ENCODE data around the gene TUBAL3.

Gene TUBAL3

GRCh38 chr10:5349362-5349761, 55.3 kb downstream of the TUBAL3 start:
- H3K4me3 ChIP-seq (ENCODE audit: insufficient read length, low read depth) = no peak overlapping the region
- H3K9ac ChIP-seq (ENCODE audit: insufficient read length, low read depth) = no peak overlapping the region
- no peak for DNase-seq (ENCODE audit: low read depth, low spot score)
- no peaks in the 10 kb centered on the region for H3K36me3 ChIP-seq (ENCODE audit: insufficient read depth, insufficient read length, low read length)
- H3K27me3 ChIP-seq (ENCODE audit: insufficient read depth, insufficient read length) = no peaks in the 10 kb centered on the region
- no peaks in the 10 kb centered on the region for H3K4me1 ChIP-seq (ENCODE audit: insufficient read depth, insufficient read length)
- no peak for TF ChIP-seq SUZ12 (IDR thresholded peaks at IDR 0.05; ENCODE audit: extremely low read depth, insufficient read depth, insufficient read length)
- no peak for TF ChIP-seq YY1 (IDR thresholded peaks at IDR 0.05; ENCODE audit: insufficient read depth, insufficient read length)
- no peak for TF ChIP-seq ZNF274 (IDR thresholded peaks at IDR 0.05; ENCODE audit: low read depth, low read length)
- H3K9me3 ChIP-seq (ENCODE audit: insufficient read depth, low read length) = no peaks in the 10 kb centered on the region

GRCh38 chr10:5346881-5347280, 57.7 kb downstream of the TUBAL3 start:
- H3K9ac ChIP-seq (ENCODE audit: insufficient read length, low read depth) = no peak overlapping the region
- TF ChIP-seq ZNF274 (IDR thresholded peaks at IDR 0.05; ENCODE audit: low read depth, low read length) (no peak), SUZ12 (IDR thresholded peaks at IDR 0.05; ENCODE audit: extremely low read depth, insufficient read depth, insufficient read length) (no peak), YY1 (IDR thresholded peaks at IDR 0.05; ENCODE audit: insufficient read depth, insufficient read length) (no peak)
- DNase-seq (ENCODE audit: low read depth, low spot score) = no peak
- H3K36me3 ChIP-seq (ENCODE audit: insufficient read depth, insufficient read length, low read length) = no peaks in the 10 kb centered on the region
- H3K4me3 ChIP-seq (ENCODE audit: insufficient read length, low read depth) = no peak overlapping the region
- no peaks in the 10 kb centered on the region for H3K4me1 ChIP-seq (ENCODE audit: insufficient read depth, insufficient read length)
- no peaks in the 10 kb centered on the region for H3K27me3 ChIP-seq (ENCODE audit: insufficient read depth, insufficient read length)
- H3K9me3 ChIP-seq (ENCODE audit: insufficient read depth, low read length) = no peaks in the 10 kb centered on the region

GRCh38 chr10:5344746-5345145, 59.9 kb downstream of the TUBAL3 start:
- Histone ChIP-seq H3K36me3 (ENCODE audit: insufficient read depth, insufficient read length, low read length) (no peaks in the 10 kb centered on the region), H3K4me3 (ENCODE audit: insufficient read length, low read depth) (no peak overlapping the region), H3K9ac (ENCODE audit: insufficient read length, low read depth) (no peak overlapping the region), H3K9me3 (ENCODE audit: insufficient read depth, low read length) (no peaks in the 10 kb centered on the region), H3K27me3 (ENCODE audit: insufficient read depth, insufficient read length) (no peaks in the 10 kb centered on the region), H3K4me1 (ENCODE audit: insufficient read depth, insufficient read length) (no peaks in the 10 kb centered on the region)
- DNase-seq (ENCODE audit: low read depth, low spot score) = no peak
- TF ChIP-seq SUZ12 (IDR thresholded peaks at IDR 0.05; ENCODE audit: extremely low read depth, insufficient read depth, insufficient read length) (no peak), YY1 (IDR thresholded peaks at IDR 0.05; ENCODE audit: insufficient read depth, insufficient read length) (no peak), ZNF274 (IDR thresholded peaks at IDR 0.05; ENCODE audit: low read depth, low read length) (no peak)

GRCh38 chr10:5343979-5344378, 60.6 kb downstream of the TUBAL3 start:
- Histone ChIP-seq H3K4me3 (ENCODE audit: insufficient read length, low read depth) (no peak overlapping the region), H3K9me3 (ENCODE audit: insufficient read depth, low read length) (no peaks in the 10 kb centered on the region), H3K27me3 (ENCODE audit: insufficient read depth, insufficient read length) (no peaks in the 10 kb centered on the region), H3K9ac (ENCODE audit: insufficient read length, low read depth) (no peak overlapping the region), H3K36me3 (ENCODE audit: insufficient read depth, insufficient read length, low read length) (no peaks in the 10 kb centered on the region), H3K4me1 (ENCODE audit: insufficient read depth, insufficient read length) (no peaks in the 10 kb centered on the region)
- TF ChIP-seq SUZ12 (IDR thresholded peaks at IDR 0.05; ENCODE audit: extremely low read depth, insufficient read depth, insufficient read length) (no peak), ZNF274 (IDR thresholded peaks at IDR 0.05; ENCODE audit: low read depth, low read length) (no peak), YY1 (IDR thresholded peaks at IDR 0.05; ENCODE audit: insufficient read depth, insufficient read length) (no peak)
- no peak for DNase-seq (ENCODE audit: low read depth, low spot score)

- no peaks in the 10 kb centered on the region for H3K27me3 ChIP-seq (ENCODE audit: insufficient read depth, insufficient read length)
- DNase-seq (ENCODE audit: low read depth, low spot score) = no peak
- H3K9me3 ChIP-seq (ENCODE audit: insufficient read depth, low read length) = no peaks in the 10 kb centered on the region
- H3K4me3 ChIP-seq (ENCODE audit: insufficient read length, low read depth) = no peak overlapping the region
- no peaks in the 10 kb centered on the region for H3K36me3 ChIP-seq (ENCODE audit: insufficient read depth, insufficient read length, low read length)
- no peak overlapping the region for H3K9ac ChIP-seq (ENCODE audit: insufficient read length, low read depth)
- no peak for TF ChIP-seq YY1 (IDR thresholded peaks at IDR 0.05; ENCODE audit: insufficient read depth, insufficient read length)
- TF ChIP-seq SUZ12 (IDR thresholded peaks at IDR 0.05; ENCODE audit: extremely low read depth, insufficient read depth, insufficient read length) = no peak
- TF ChIP-seq ZNF274 (IDR thresholded peaks at IDR 0.05; ENCODE audit: low read depth, low read length) = no peak
- no peaks in the 10 kb centered on the region for H3K4me1 ChIP-seq (ENCODE audit: insufficient read depth, insufficient read length)
Observed at GRCh38 chr10:5343561-5343960, 61.1 kb downstream of the TUBAL3 start.
